GM21737 (cell line): ENCODE measurements around the gene CA14.
"Not testable (repeated sequence)": the region's sequence is repeated elsewhere in the genome, so short reads cannot be mapped to it uniquely, and the experiment has no call there.

Experiments
- ATAC-seq: cut with Tn5 transposase; IDR thresholded peaks from one replicate; pipeline ENCODE4 v1.9.1; 2021; ENCODE audit warnings: mild to moderate bottlenecking, moderate library complexity; ENCODE audit not compliant: unreplicated experiment

The CA14 gene

DNA sequence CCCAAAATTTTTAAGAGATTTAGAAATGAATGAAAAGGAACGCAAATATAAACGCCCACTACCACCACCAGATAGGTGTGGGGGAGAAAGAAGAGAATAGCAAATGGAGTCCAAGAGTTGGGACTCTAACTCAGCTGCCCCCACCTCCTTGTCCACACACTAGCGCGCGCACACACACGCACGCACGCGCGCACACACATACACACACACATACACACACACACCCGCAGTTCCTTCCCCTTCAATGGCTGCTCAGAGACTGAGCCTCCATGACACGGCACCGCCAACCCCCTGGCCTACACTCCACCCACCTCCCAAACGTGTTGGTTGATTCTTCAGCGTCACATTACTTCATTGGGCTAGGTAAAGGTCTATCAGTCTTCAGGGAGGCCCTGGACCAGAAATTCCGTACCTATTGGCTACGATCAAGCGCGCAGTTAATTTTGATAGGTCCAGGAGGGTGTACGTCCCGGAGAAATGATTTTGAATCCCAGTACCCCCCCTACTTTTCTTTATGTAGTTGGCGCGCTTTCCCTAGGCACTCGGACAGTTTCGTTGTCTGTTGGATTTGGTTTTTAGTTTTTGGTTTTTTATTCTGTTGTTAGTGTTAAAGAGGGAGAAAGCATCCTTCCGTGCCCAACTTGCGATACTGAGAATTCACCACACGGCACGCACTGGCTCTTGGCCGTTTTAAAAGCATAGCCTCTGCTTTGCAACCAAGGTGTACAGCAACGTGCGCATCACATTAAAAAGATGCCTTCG is 21.5 kb upstream of the CA14 start, which contains the start of gene ANP32E:
TSS of gene ANP32E (minus strand) at position 261 of the 762 bp plus-strand sequence. CDS start 326 bp downstream, outside the sequence.
- peak; percentile 82 for ATAC-seq

DNA sequence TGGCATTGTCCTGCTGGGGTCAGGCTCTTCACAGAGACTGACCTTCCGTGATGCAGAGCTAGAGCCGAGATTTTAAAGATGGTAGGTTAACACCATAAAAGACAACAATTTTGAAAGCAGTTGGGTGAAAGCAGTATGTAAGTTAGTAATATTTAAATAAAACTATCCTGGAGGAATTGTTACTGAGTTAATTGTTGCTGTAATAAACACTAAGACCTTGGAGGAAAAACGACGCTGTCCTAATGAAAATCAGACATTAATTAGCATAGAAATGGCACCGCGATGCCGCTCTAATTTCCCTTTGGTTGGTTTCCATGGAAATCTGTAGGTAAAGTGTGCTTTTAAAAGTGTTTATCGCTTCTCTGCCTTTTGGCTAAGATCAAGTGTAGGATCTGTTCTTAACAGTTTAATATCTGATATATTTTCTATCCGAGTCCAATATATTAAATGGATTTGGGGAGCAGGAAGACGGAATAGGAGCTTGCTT is 20.9 kb upstream of the CA14 start:
- no peak for ATAC-seq

DNA sequence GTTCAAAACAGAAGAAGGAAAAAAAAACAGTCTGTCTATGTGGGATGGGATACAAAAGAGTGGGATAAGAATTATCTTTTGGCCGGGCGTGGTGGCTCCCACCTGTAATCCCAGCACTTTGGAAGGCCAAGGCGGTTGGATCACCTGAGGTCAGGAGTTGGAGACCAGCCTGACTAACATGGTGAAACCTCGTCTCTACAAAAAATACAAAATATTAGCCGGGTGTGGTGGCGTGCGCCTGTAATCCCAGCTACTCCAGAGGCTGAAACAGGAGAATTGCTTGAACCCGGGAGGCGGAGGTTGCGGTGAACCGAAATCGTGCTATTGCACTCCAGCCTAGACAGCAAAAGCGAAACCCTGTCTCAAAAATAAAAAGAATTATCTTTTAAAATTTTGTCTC is 20.4 kb upstream of the CA14 start:
- ATAC-seq = not testable (repeated sequence)

DNA sequence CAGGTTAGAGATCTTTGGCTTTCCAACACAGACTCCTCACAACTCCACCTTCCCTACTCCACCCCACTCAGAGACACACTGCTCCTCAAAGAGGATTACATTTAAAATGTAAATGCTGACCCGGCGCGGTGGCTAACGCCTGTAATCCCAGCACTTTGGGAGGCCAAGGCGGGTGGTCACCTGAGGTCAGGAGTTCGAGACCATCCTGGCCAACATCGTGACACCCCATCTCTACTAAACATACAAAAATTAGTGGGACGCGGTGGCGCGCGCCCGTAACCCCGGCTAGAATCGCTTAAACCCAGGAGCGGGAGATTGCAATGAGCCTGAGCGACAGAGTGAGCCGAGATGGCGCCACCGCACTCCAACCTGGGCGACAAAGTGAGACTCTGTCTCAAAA is 19.8 kb upstream of the CA14 start:
- ATAC-seq = no peak

DNA sequence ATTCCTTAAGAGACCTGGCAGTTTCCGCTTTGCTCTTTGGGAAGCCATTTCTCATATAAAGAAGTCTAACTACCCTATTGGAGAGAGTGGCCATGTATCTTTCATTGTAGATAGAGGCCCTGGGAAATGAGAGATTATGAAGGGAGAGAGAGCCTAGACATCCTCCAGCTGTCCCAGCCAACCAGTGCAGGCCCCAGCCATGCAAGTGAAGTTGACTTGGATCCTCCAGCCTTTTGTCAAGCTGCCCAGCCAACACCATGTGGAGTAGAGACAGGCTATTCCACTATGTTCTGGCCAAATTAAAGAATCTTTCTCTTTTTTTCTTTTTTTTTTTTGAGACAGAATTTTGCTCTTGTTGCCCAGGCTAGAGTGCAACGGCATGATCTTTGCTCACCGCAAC is 14.6 kb upstream of the CA14 start:
- no peak for ATAC-seq

DNA sequence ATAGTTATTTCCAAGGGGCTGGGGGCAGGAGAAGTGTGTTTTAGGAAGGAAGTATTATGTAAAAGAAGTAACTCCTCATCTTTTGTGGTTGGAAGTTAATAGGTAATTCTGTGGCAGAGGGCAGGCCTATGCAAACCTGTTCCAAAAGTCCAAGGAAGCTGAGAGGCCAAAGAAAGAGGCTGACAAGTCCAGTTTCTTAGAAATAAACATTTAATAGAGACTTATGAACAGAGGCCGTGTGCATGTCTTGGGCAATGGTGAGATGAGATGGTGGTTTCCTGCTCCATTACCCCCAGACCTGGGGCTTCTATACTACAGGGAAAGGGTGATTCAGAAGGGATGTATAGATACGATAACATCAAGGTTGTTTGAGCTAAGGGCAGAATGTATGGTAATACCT is 7.6 kb upstream of the CA14 start:
- no peak for ATAC-seq

DNA sequence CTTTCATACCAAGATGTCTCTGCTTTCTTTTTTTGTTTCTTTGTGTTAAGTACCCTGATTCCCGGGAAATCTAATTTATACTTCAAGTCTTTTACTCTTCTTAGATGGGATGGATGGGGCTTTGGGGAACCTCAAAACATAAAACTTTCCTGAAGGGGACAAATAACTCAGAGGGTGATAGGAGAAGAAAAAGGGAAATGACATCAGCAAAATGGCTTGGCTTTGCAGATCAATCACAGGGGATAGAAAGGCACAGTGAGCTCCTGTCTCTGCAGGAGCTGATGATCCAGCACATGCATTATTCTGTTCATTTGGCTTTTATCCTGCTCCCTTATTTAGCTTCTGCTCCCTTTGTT is 1.4 kb upstream of the CA14 start:
- ATAC-seq = no peak

DNA sequence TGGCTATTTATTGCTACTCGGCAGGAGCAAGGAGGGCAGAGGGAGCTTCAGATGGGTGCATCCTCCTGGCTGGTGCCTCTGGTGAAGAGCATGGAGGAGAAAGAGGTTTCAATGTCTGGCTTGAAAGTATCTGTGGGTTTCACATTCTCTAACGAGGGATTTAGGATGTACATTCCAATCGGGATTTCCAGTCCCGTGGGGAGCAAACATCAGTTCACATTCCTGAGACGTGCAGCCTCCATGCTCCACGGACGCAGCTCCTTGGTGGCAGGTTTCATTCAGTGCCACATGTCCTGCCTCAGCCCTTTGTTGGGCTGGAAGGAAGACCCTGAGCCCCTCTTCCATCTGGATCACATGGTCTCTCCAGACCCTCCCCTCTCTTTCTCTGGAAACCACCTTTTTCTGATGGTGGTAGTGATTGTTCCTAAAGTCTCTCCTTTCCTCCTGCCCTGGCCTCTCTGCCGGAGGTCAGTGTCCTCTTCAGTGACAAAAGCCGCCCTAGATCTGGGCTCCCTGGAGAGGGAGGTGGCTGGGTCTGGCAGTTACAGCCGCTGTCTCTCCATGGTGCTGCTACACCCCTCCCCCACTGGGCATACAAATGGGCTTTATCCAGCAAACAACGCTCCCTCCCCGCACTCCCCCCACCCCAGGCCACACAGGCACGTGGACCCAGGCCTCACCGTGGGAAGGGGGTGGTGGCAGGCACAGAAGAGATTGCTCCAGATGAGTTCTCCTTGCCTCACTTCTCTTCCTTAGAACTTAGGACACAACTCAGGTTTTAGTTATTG is 826 bp upstream of the CA14 start:
- no peak for ATAC-seq

DNA sequence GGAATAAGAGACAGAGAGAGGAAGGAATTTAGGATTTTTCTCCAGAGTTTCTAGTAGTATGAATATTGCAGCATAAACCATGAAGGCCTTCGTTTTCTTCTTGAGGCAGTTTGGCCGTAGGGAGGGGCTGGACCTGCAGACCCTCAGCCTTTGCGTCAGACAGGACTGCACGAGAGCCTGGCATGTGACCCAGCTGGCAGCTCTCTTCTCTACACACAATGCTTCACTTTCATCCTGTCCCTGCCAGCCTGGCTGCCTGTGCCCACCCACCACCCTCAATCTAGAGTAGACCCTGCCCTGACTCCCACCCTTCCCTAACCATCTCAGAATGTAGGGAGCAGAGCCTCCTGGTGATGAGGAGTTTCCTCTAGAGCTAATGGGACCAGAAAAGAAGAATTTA is 1.6 kb downstream of the CA14 start:
- no peak for ATAC-seq

DNA sequence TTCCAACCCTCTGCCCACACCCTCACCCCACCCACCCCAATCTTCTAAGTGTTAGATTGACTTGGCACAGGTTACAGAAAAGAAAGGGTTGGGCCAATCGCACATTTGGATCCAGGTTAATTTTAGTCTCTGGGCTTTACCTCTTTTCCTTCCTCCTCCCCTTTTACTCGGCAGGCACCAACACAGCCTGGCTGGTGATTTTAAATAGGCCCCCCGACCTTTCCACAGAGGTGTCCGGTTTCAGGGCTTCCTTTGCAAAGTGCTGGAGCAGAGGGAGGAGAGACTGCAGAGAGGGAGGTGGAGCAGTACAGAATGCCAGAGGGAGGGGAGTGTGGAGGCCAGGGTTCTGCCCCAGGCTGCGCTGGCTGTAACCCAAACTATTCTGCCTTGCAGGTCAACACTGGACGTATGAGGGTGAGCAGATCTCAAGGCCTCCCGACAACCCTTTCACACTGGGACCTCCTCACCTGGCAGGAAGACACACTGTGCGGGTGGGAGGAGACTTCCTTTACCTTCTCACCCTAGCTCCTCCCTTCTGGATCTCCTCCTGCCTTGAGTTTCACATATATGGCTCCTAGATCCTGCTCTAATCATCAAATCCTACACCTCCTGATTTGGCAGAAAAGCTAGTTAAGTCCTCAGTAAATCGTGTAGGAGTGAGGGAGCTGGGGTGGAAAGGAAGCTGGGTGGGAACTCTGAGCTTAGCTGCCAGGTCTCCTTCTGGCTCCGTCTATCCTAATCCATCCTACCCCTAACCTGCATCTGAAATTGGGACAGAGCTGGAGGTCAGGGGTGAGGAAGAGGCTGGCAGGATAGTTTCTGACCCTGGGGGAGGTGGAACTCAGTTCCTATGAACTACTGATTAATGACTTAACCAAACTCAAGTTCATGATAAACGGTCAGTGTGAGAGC is 2.4 kb downstream of the CA14 start:
- ATAC-seq = no peak

DNA sequence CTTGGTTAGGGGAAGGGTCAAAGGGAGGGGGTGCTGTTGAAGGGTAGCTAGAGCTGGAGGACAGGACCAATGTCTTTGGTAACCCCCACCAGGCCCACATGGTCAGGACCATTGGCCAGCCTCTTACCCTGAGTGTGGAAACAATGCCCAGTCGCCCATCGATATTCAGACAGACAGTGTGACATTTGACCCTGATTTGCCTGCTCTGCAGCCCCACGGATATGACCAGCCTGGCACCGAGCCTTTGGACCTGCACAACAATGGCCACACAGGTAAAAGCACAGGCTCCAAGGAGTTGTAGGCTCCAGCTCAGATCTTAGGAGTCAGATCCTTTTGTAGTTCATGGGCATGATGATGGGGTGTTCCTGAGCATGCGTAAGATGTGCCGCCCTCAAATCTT is 3.8 kb downstream of the CA14 start:
- no peak for ATAC-seq

DNA sequence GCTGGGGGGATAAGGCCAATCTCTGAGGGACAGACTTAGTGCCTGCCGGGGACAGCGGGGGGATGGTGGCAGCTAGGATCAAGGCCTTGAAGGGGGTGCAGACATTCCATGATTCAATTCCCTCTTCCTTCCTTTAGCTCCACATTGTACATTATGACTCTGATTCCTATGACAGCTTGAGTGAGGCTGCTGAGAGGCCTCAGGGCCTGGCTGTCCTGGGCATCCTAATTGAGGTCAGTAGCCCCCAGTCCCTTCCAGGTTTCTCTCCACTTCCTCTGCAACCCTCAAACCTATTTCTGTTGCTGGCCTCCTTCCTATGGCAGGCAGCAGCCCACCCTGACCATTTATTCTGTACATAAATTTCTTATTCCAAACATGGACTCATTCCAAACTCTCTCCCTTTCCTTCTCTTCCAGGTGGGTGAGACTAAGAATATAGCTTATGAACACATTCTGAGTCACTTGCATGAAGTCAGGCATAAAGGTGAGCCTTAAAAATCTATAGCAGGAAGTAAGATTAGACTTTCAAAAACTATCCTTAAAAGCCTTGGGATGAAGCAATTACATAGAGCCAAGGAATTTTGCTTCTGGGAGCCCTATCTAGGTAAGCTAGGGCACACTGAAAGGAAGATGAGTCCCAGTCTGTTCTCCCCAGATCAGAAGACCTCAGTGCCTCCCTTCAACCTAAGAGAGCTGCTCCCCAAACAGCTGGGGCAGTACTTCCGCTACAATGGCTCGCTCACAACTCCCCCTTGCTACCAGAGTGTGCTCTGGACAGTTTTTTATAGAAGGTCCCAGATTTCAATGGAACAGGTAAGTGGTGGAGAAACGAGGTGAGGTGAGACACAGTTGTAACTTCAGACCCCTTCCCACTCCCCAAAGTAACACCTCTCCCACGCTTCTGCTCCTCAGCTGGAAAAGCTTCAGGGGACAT is 5.1 kb downstream of the CA14 start:
- no peak for ATAC-seq

DNA sequence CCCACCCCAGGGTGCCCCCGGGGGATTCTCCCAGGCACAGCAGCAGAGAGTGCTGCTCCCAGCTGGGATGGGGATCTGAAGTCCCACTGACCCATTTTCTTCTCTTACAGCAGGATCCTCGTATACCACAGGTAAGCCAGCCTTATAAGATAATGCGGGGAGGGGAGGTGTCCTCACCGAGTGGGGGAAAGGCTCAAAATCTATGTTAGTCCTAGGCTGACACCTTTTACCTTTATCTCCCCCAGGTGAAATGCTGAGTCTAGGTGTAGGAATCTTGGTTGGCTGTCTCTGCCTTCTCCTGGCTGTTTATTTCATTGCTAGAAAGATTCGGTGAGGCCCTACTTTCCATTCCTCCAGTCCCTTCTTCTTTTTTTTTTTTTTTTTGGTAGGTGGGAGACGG is 6.0 kb downstream of the CA14 start:
- no peak for ATAC-seq

DNA sequence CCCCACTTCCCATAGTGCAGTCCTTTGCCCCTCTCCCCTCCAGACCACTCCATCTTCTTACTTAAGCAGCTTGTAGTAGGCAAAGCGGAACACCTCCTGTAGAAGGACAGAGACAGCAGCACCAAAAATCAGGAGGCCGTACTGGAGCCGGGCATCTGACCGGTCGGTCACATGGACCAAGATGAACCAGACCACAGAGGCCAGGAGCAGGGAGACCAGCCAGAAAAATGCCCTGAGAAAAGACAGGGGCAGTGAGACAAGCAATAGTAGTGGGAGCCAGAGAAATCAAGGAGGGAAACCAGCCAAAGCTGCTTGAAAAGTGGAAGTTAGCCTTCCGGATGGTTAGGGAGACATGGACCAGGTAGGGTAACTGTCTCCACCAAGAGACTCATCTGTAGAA is 10.3 kb downstream of the CA14 start:
- no peak for ATAC-seq

DNA sequence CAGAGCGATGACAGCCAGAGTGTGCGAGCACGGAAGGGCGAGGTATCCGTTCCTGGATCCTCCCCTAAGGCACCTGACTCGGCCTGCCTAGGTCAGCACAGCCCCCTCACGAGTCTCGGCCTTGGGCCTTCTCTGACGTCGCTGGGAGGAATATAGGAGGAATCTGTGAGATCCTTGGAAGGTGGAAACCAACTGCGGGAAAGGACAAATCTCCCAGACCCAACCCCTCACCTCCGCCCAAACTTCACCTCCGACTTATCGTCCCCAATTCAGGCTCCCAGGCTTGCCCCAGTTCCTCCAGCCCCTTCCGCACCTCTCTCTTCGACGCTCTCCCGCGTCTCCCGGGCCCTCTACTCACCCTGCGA is 10.7 kb downstream of the CA14 start:
- ATAC-seq = peak; percentile 15

DNA sequence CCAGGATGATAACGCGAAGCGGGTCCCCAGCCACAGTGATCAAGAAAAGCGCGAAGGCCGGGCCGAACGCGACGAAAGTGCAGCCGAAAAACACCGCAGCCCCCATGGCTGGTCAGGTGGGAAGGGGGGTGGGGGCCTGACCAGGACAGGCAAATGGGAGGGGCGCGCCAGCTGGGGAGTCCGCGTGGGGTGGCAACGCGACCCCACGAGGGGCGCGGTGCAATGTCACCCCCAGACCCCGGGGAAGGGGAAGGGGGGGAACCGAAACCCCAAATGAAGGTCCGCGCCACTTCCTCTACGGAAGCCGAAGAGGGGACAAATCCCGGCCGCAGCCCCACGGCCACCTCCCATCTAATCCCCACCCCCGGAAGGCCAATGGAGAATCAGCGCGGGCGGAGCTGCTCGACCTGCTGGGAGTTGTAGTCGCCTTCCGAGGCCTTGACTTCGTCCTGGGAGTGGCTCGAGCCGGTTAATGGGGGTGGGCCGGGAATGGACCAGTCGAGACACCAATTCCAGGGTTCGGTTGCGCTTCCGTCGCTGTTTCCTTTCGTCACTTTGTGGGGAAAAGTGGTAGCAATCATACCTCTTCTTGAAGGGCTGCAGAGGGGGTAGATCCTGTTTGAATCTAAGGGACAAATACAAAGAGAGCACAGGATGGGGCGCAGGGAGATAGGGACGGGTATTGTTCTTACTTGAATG is 11.3 kb downstream of the CA14 start, which contains the start of gene APH1A:
TSS of gene APH1A (minus strand) at position 312 of the 699 bp plus-strand sequence. CDS start at position 106, 206 bp downstream.
- ATAC-seq = peak; percentile 85

DNA sequence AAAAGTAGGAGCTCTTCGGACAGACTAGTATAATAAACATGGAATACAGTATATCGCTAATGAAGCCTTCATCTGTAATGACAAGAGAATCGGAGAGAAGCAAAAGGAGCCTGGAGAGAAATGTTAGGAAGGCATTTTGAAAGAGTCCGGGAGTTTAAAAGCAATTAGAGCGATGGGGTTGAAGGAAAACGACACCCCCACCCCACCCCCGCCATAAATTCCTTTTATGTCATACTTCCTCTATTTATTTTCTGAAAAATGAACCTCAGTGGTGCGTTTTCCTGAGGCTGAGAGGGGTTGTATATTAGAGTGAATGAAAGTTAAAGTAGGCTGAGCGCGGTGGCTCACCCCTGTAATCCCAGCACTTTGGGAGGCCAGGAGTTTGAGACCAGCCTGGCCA is 11.9 kb downstream of the CA14 start:
- no peak for ATAC-seq

DNA sequence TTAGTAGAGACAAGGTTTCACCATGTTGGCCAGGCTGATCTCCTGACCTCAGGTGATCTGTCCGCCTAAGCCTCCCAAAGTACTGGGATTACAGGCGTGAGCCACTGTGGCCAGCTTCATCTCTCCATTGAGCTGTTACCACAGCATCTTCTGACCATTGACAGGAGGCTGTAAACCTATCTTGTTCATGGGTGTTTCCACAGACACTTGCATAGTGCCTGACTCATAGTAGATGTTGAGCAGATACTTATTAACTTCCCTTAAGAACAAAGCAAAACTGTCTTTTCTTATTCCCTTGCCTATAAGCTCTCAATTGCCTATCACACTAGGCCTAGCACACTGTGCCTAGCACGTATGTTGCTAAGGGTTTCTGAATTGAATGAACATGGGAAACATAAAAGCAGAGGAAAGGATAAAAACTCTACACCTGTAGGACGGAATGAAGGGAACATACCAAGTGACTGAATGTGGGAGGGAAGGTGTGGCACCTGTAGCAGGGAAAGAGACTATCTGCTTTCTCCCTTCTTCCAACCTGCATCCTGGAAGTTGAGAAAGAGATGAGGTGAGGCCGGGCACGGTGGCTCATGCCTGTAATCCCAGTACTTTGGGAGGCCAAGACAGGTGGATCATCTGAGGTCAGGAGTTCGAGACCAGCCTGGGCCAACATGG is 13.9 kb downstream of the CA14 start:
- ATAC-seq = no peak

DNA sequence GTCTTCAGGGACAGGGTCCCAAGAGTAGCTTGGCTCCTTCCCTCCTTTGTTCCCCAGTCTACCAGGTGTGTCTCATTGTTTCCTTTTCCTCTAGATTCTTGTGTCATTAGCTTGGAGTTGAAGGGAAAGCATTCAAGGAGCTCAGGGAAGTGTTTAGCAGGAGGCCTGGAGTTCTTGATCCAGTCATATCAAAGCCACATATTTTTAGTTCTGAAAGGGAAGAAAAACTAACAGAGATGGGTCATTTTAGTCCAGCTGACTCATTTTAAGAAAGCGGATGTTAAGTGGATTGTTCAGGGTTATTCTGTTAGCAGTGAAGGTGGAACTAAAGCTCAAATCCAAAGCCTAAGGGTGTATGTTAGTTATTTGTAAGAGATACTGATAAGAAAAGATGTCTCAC is 15.7 kb downstream of the CA14 start:
- no peak for ATAC-seq
